ENCODE data around the gene CRK. TPM values are rescaled to one million over a fixed set of nuclear protein-coding genes. Genes with fewer than 3 reads are reported as not detected.

The CRK gene
- total RNA-seq (ENCODE audit: unreplicated experiment): 46.4 TPM
- long read RNA-seq, transcript CRK-201 (3 exons, 3,880 nt): minor isoform, 15 of 39 reads
- long read RNA-seq, transcript CRK-202 (3 exons, 3,675 nt): major isoform, 16 of 39 reads
- long read RNA-seq, partial matches to known transcripts: 4 of 39 reads
- long read RNA-seq, other reads (novel, unspliced or antisense): 4 of 39 reads

DNA sequence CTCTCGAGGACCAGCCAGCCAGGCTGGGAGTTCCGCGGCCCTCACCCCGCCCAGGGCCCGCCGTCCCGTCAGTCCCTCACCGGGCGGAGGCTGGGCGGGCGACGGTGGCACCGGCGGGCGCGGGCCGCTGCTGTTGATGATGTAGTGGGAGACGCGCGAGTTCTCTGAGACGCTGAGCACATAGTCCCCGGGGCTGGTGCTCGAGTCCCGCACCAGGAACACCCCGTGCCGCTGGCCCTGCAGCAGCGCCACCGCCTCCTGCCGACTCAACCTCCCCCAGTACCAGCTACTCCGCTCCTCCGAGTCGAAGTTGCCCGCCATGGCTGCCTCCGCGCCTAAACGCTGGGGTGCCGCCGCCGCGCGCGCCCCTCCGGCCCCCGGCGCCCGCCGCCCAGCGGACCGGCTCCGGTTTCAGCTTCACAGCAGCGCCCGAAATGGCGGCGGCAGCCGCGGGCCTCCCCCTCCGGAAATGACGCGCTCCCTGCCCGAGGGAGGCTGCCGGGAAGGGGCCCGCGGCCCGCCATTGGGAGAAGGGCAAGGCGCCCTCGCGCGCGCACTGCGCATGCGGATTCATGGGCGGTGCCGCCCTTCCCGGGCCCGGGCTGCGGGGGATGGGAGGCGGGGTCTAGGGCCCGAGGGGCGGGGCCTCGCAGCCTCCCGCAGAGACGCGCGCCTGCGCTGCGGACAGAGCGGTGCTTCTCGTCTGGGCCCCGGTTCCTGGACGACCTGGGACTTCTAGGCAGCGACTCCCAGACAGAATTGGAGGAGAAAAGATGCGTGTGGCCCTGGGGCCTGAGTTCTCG is at the start of gene CRK:
TSS of gene CRK (minus strand) at position 436 of the 803 bp plus-strand sequence. CDS start at position 321, 115 bp downstream.
- H3K4me1 Mint-ChIP-seq (ENCODE audit: low read depth, unreplicated experiment): peaks cover 10% of the 10 kb centered on the region
- peak; percentile 99 for DNase-seq
- peaks cover 2% of the 10 kb centered on the region for H3K27me3 Mint-ChIP-seq (ENCODE audit: unreplicated experiment)
- TF ChIP-seq, protein P1, sequence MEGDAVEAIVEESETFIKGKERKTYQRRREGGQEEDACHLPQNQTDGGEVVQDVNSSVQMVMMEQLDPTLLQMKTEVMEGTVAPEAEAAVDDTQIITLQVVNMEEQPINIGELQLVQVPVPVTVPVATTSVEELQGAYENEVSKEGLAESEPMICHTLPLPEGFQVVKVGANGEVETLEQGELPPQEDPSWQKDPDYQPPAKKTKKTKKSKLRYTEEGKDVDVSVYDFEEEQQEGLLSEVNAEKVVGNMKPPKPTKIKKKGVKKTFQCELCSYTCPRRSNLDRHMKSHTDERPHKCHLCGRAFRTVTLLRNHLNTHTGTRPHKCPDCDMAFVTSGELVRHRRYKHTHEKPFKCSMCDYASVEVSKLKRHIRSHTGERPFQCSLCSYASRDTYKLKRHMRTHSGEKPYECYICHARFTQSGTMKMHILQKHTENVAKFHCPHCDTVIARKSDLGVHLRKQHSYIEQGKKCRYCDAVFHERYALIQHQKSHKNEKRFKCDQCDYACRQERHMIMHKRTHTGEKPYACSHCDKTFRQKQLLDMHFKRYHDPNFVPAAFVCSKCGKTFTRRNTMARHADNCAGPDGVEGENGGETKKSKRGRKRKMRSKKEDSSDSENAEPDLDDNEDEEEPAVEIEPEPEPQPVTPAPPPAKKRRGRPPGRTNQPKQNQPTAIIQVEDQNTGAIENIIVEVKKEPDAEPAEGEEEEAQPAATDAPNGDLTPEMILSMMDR (IDR thresholded peaks at IDR 0.05; ENCODE audit: partially characterized antibody, unreplicated experiment): no peak
- H3K36me3 Mint-ChIP-seq (ENCODE audit: unreplicated experiment): no peaks in the 10 kb centered on the region
- H3K9me3 Mint-ChIP-seq (ENCODE audit: unreplicated experiment): peaks cover 7% of the 10 kb centered on the region
- peak within 1 kb of the TSS; percentile 98 for H3K4me3 Mint-ChIP-seq (ENCODE audit: unreplicated experiment)
- H3K27ac Mint-ChIP-seq (ENCODE audit: unreplicated experiment): peak within 1 kb of the TSS; percentile 86

DNA sequence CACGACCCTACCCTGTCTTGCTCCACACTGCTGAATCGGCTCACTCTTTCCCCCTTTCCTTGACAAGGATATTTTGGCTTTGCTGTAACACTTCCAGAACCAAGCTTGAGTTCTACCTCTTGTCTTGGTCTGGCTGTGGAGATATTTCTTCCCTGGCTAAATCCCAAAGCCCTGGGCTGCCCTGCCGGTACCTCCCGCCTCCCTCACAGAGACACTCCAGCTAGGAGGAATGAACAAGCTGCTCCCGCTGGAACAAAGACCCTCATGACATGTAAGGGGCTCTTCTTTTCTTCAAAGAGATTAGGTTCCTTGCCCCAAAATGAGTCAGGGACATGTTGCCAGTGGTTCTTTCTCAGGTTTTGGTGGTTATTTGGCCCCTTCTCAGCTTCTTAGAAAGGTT is 49.6 kb upstream of the CRK start:
- no peaks in the 10 kb centered on the region for H3K27me3 Mint-ChIP-seq (ENCODE audit: unreplicated experiment)
- H3K27ac Mint-ChIP-seq (ENCODE audit: unreplicated experiment): no peak overlapping the region
- H3K36me3 Mint-ChIP-seq (ENCODE audit: unreplicated experiment): no peaks in the 10 kb centered on the region
- H3K4me1 Mint-ChIP-seq (ENCODE audit: low read depth, unreplicated experiment): peaks cover 2% of the 10 kb centered on the region
- no peak overlapping the region for H3K4me3 Mint-ChIP-seq (ENCODE audit: unreplicated experiment)
- TF ChIP-seq, protein P1 (IDR thresholded peaks at IDR 0.05; ENCODE audit: partially characterized antibody, unreplicated experiment): no peak
- H3K9me3 Mint-ChIP-seq (ENCODE audit: unreplicated experiment): peaks cover 5% of the 10 kb centered on the region
- no peak for DNase-seq

DNA sequence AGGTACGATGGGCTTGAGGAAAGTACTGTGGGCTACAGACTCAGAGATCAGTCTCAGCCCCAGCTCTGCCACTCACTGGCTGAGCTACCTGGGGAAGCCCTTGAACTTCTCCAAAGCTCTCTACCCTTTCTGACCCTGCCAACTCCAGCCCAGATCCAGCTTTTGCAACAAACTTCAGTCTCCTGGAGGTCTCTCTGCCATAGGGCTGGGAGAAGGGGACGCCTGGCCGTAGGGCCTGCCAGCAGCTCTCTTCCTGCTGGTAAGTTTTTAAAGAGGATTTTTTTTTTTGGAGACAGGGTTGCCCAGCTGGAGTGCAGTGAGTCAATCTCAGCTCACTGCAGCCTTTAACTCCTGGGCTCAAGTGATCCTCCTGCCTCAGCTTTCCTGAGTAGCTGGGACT is 48.8 kb upstream of the CRK start:
- Mint-ChIP-seq H3K36me3 (ENCODE audit: unreplicated experiment) (no peaks in the 10 kb centered on the region), H3K4me1 (ENCODE audit: low read depth, unreplicated experiment) (peaks cover under 1% of the 10 kb centered on the region), H3K4me3 (ENCODE audit: unreplicated experiment) (no peak overlapping the region), H3K9me3 (ENCODE audit: unreplicated experiment) (peaks cover 4% of the 10 kb centered on the region), H3K27me3 (ENCODE audit: unreplicated experiment) (peaks cover 1% of the 10 kb centered on the region), H3K27ac (ENCODE audit: unreplicated experiment) (no peak overlapping the region)
- no peak for DNase-seq
- TF ChIP-seq, protein P1 (IDR thresholded peaks at IDR 0.05; ENCODE audit: partially characterized antibody, unreplicated experiment): no peak

DNA sequence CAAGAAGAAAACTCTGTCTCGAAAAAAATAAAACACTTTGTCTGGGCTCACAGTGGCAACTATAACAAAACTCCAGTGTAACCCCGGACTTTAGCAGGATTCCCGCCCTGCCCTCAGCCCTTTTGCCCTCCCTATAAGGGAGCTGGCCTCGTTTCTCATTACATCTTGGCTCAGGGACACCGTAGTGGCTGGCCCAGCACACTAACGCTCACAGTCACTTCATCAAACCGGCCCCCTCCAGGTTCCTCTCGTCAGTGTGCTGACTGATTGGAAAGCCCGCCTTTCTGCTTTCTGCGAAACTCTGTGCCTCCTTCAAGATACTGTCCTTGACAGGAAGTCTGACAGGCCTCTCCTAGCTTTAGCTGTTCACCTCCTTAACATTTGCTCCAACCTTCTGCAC is 47.7 kb upstream of the CRK start:
- Mint-ChIP-seq H3K4me1 (ENCODE audit: low read depth, unreplicated experiment) (no peaks in the 10 kb centered on the region), H3K36me3 (ENCODE audit: unreplicated experiment) (no peaks in the 10 kb centered on the region), H3K27me3 (ENCODE audit: unreplicated experiment) (peaks cover 1% of the 10 kb centered on the region), H3K27ac (ENCODE audit: unreplicated experiment) (no peak overlapping the region), H3K9me3 (ENCODE audit: unreplicated experiment) (peaks cover 4% of the 10 kb centered on the region), H3K4me3 (ENCODE audit: unreplicated experiment) (no peak overlapping the region)
- no peak for DNase-seq
- TF ChIP-seq, protein P1 (IDR thresholded peaks at IDR 0.05; ENCODE audit: partially characterized antibody, unreplicated experiment): no peak

DNA sequence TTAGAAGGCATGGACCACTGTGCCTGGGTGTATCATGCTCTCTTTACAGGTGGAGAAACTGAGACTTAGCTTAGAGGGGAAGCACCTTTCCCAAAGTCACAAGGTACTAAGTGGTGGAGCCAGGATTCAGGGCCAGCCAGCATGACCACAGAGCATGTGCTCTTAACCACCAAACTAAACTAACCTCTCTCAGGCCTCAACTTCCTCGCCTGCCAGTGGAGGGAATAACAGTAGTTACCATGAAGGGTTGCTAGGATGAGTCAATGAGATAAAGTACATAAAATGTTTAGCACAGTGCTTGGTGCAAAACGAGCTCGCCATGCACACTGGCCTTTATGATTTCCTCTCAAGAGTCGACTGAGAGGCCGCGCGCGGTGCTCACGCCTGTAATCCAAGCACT is 42.8 kb upstream of the CRK start:
- Mint-ChIP-seq H3K4me3 (ENCODE audit: unreplicated experiment) (no peak overlapping the region), H3K9me3 (ENCODE audit: unreplicated experiment) (peaks cover 2% of the 10 kb centered on the region), H3K36me3 (ENCODE audit: unreplicated experiment) (no peaks in the 10 kb centered on the region), H3K27ac (ENCODE audit: unreplicated experiment) (no peak overlapping the region), H3K27me3 (ENCODE audit: unreplicated experiment) (peaks cover 1% of the 10 kb centered on the region), H3K4me1 (ENCODE audit: low read depth, unreplicated experiment) (peaks cover 5% of the 10 kb centered on the region)
- TF ChIP-seq, protein P1 (IDR thresholded peaks at IDR 0.05; ENCODE audit: partially characterized antibody, unreplicated experiment): no peak
- DNase-seq: no peak

All from glutamatergic neuron (in vitro differentiated cells).